Activated gamma-delta T cell (primary cell): ENCODE measurements around the gene CDC14B.

Experiments used
- DNase-seq: peaks from one replicate; lab custom pipeline; 2025; lab: John Stamatoyannopoulos, UW

The CDC14B gene

DNA sequence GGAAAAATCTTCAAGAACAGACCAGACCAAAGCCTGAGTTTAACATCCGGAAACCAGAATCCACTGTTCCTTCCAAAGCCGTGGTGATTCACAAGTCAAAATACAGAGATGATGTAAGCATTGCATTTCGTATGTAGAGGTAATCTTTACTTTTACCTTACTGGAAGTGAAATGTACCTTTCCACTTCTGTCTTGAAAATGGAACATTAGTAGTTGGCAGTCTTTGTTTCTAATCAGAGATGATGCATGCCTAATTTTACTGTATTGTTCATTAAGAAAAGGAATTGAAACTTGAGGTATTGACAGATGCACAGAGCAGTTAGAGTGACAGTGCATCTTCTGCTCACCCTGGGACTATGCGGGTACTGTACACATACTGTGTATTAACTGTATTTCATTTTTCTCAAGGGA is 135.1 kb downstream of the CDC14B start:
- no peak for DNase-seq

DNA sequence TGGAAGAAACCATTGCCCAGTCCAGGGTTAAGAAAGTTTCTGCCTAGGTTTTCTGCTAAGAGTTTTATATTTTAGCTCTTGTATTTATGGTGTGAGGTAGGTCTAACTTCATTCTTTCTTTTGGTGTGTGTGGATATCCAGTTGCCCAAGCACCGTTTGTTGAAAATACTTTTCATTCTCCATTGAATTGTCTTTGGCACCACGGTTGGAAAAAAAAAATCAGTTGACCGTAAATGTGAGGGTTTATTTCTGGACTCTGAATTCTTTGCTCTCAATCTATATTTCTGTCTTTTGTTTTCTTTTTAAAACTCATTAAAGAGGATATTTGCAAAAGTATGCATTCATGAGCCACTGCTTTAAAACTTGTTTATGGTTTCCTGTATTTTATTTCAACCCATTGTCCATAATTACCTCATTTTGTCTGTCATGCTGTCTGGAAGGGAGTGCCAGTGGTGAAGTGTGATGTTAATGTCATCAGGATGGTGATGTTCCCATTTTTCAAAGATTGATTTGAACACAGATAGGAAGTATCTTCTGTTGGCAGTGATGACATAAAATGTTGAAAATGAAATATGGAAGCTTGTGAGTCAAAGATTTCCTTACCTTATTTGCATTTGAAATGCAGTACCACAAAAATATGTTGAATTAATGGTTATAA is 135.8 kb downstream of the CDC14B start:
- no peak for DNase-seq

DNA sequence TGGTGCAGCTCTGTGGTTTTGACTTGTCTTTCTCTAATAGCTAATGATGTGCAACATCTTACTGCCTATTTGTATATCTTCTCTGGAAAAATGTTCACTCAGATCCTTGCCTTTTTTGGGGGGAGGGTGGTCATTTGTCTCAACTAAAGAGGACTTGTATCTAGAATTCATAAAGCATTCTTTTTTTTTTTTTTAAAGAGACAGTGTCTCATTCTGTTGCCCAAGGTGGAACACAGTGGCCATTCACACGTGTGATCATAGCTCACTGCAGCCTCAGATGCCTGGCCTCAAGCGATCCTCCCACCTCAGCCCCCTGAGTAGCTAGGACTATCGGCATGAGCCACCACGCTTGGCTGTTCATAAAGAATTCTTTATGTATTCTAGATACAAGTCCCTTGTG is 136.4 kb downstream of the CDC14B start:
- DNase-seq: no peak

DNA sequence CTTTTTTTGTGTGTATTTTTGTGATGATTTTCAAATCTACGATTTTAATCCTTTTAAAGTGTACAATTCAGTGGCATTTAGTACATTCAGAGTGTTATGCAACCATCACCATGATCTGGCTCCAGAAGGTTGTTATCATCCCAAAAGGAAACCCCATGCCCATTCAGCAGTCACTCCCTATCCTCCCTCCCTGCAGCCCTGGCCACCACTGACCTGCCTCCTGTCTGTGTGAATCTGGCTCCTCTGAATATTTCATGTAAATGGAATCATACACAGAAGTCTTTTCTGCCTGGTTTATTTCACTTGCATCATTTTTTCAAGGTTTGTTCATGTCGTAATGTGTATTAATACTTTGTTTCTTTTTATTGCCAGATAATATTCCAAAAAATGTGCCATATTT is 137.2 kb downstream of the CDC14B start:
- DNase-seq: no peak

DNA sequence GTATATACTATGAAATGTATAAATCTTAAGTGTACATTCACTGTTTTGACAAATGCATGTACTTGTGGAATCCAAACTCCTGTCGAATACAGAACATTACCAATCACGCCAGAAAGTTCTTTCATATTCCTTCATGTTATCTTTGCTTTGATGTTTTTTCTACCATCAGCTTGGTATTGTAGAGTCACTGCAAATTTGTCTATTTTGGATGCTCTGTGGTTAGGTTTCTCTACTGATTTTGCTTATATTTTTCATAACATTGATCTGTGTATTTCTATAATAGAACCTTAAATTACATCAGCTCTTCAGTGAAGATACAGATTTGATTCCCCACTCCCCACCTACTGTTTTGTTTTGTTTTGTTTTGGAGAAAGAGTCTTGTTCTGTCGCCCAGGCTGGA is 138.9 kb downstream of the CDC14B start:
- DNase-seq: no peak

DNA sequence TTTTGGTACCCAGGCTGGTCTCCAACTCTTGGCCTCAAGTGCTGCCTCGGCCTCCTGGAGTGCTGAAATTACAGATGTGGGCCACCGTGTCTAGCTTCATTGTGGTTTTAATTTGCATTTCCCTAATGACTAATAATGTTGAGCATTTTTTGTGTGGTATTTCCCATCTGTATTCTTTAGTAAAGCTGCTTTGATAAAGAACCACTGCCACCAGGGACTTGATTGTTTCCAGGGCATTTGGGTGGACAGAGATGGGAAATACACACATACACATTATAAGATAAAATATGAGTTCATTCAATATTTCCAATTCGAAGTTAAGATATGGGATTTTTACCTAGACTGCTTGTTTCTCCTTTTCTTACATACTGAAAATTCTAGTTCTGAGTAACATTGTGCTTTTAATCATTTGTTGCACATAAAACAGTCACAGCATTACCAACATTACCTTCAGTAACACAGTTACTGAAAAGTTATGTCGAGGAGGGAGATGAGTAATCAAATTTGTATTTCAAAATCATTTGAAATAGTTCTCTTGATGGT is 140.7 kb downstream of the CDC14B start:
- no peak for DNase-seq

DNA sequence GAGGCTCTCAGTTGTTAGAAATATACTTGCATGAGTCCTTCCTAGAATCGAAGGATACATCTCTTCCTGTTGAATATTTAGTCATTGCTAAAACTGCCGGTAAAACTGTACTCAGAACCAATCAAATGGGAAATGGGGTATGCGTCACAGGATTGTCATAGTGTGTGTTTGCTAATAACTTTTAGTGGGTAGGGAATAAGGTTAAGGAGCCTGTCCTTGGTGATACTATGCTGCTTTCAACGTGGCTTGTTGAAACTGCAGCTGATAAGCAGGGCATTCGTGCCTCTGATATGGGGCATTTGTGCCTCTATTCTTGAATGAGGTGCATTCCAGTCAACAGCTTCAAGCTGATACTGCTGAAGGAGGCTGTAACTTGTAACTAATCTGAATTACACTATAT is 143.1 kb downstream of the CDC14B start:
- DNase-seq: no peak

DNA sequence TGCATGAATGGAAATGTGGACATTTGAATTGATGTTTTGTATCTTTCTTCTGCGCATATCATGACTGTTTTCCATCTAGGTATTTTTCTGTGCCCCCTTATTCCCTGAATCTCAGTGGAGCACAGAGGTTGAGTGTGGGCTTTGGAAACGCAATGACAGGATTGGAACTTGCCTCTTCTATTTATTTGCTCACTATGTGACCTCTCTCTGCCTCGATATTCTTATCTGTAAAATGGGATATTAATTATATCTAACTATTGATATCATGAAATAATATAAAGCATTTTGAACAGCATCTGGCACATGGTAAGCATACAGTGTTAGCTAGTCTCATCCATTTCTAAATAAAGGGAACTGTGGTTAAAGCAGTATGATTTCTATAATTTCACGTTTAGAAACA is 143.6 kb downstream of the CDC14B start:
- DNase-seq: no peak

DNA sequence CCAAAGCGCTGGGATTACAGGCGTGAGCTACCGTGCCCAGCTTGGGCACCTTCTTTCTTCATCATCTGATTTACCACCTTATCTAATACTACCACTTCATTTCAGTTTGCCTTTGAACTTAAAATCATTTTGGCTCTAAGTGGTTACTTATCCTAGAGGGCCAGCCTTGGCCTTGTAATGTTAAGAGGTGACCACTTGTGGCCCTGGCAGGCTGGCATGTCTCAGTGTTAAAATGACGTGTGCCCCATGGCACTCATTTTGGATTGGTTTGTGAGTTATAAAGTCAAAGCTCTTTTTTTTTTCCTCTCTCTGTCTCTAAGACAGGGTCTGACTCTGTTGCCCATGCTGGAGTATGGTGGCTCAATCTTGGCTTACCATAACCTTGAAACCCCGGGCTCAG is 151.9 kb downstream of the CDC14B start:
- DNase-seq: no peak

DNA sequence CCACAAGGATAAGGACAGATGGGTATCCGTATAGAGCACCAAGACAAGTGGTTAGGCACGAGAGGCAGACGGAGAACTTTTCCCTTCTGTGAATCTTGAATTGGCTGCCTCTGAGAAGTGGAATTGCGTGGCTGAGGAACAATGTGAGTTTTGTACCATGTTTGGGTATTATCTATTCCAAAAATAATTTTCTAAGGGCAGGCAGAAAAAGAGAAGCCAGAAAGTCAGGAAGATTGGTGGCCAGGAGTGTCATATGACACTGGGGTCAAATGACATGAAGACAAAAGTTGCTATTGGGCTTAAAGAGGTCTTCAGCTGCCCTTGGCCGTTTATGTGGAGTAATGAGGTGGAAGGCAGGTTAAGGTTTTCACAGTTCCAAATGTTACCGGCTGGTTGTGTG is 155.2 kb downstream of the CDC14B start:
- DNase-seq: no peak

DNA sequence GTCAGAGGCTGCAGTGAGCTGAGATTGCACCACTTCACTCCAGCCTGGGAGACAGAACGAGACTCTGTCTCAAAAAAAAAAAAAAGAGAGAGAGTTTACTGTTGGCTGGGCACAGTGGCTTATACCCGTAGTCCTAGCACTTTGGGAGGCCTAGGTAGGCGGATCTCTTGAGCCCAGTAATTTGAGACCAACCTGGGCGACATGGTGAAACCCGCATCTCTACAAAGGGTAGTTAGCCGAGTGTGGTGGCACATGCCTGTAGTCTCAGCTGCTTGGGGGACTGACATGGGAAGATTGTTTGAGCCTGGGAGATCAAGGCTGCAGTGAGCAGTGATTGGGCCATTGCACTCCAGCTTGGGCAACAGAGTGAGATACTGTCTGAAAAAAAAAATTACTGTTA is 157.1 kb downstream of the CDC14B start:
- no peak for DNase-seq

DNA sequence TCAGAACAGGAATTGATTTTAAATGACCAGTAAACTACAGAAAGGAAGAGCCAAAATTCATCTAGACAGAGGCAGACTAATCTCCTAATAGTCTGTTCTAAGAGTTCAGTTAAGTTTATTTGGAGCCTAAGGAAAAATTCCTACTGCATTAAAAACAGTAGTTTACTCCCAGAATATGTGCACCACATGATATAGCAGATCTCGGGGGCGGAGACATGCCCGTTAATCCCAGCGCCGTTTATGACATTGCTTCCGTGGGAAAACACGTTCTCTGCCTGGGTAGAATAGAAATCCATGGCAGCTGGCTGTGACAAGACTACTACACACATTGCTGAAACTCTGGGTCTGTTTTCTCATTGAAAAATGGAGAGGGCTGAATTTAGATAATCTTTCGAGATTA is 158.3 kb downstream of the CDC14B start:
- DNase-seq: no peak

DNA sequence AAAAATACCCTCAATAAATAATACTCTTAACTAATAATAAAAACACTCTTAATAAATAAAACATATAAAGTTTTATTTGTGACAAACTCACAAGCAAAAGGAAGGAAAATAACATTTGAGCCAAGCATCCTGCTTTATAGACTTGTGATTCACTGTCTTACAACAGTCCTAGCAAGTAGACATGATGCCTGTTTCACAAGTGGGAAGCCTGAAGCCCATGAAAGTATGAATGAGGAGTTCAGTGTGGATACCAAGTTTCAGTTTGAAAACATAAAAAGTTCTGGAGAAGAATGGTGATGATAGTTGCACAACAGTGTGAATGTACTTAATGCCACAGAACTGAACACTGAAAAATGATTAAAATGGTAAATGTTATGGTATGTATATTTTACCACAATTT is 158.8 kb downstream of the CDC14B start:
- DNase-seq: no peak

DNA sequence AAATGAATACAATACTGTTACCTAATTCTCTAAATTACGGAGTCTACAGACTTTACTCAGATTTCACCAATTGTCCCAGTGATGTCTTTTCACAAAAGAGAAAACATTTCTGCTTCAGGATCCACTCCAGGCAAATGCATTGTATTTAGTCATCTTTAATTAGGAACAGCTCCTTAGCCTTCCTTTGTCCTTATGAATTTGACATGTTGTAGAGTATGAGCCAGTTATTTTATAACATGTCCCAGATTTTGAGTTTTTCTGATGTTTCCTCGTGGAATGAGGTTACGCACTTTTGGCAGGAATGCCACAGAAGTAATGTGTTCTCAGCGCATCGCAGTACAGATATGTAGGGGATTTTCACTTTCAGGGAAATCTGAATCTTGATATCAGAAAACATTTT is 159.2 kb downstream of the CDC14B start:
- no peak for DNase-seq

DNA sequence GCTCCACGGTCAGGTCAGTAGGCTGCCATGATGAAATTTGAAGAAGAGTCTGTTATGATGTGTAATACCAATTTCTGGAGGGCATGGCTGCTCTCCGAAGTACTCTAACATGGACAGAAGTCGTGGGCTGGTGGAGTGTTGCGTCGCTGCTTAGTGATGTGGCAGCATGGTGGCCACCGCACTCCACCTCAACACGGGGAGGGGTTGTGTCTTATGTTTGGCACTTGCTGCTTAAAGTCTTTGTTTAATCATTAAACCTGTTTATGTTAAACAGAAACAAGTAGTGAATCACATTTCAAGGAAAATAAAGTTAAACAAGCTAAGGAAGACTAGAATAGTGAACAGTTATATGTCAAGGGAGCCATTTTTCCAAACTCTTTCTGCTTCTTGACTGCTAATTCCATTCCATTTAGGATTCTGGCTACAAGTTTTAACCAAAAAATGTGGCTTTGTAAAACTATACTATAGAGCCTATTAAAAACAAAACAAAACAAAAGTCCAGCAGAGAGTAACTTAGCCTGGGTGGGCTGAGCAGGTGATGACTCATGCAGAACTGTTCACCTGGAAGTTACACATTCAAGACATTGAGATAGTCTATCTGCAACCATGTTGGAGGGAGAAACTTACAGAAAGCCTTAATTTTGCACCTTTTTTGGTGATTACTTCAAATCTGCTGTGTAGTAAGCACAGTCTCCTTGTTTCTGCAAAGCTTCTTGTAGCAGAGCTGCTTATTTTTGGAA is 160.2 kb downstream of the CDC14B start:
- DNase-seq: no peak

DNA sequence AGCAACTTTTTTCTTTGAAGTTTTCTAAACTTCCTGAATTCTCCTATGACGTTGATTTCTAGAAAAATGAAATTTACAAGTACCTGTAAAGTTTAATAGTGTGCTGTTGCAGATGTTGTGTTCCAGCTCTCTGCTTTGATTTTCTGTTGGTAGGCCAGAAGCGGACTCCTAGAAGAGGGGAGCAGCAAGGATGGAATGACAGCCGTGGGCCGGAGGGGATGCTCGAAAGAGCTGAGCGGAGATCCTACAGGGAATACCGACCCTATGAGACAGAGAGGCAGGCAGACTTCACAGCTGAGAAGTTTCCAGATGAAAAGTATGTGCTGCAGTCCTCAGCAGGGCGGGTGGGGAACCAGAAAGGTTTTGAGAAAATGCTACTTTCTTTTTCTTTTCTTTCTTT is 161.4 kb downstream of the CDC14B start:
- no peak for DNase-seq

DNA sequence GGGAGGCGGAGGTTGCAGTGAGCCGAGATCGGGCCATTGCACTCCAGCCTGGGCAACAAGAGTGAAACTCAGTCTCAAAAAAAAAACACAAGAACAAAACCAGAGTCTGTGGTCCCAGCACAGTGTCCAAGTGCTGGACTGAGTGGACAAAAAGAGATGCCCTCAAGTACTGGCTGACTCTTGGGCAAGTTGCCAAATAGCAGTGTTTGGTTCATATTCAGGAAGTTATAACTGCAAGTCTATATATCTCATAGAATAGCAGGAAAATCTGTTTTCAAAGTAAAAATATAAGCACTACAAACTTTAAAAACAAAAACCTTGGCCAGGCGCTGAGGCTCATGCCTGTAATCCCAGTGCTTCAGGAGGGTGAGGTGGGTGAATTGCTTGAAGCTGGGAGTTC is 162.4 kb downstream of the CDC14B start:
- no peak for DNase-seq

DNA sequence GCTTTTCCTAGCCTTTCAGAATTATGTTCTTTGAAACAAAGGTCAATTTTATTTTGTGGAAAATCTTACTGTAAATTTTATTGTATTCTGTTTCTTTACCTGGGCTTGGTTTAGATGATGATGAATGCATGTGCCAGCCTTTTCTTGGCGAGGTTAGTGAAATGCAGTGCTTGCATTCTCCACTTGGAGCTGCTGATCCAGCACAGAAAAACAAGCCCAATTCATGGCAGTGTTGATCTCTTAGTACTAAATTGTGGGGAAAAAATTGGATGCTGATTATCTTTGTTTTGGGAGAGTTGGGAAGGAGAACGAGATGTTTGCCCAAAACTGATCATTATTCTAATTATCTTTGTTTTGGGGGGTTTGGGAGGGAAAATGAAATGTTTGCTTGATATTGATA is 166.0 kb downstream of the CDC14B start:
- no peak for DNase-seq

DNA sequence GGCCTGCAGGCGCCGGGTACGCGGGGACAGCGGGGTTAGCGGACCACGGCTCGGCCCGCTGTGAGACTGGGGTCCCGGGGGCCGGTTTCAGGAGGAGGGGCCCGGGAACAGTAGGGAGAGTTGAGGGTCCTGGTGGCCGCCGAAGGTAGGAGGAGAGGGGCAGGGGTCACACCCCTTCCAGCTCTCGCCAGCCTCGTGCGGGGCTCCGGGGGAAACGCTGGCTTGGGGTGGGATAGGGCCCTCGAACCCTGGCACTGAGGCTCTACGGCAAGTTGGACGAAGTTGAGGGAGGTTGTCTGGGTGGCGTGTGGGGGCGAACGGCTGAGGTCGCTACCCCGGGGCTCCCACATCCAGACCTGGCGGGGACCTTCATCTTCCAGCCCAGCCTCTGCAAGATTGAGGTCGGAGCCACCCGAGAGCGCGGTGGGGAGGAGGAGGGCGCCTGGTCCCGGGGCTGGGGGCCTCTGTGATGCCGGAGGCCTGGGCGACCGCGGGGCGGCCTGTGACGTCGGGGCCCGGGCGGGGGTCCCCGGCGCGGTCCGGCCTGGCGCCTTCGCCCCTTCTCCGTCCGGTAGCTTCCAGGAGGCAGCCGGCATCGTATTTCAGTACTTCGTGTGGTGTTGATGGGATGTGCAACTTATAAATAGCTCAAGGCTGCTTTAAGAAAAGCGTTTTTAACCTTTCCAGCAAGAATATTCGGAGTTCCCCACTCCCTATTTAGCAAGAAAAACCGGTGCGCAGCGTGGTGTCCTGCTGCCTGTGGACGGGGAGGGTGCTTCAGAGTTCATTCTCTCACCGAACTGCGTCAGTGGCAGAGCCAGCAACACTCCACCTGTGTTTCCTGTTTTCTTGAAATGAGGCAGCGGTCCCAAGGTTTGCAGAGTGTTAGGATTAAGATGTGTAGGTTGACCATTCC is 168.8 kb downstream of the CDC14B start:
- DNase-seq: peak; percentile 14
